HG02884 (cell line): Measurements from ENCODE around the gene NAPEPLD.
"Not testable (repeated sequence)": the region's sequence is repeated elsewhere in the genome, so short reads cannot be mapped to it uniquely, and the experiment has no call there.

ENCODE experiments used
- ATAC-seq: cut with Tn5 transposase; IDR thresholded peaks from one replicate; pipeline ENCODE4 v1.9.1; 2021; ENCODE audit warnings: mild to moderate bottlenecking, moderate library complexity; ENCODE audit not compliant: unreplicated experiment

The NAPEPLD gene

GRCh38 chr7:103073989-103074518 is 74.8 kb downstream of the NAPEPLD start:
- no peak for ATAC-seq

- no peak for ATAC-seq
Observed at GRCh38 chr7:103071000-103071399, 77.9 kb downstream of the NAPEPLD start.

GRCh38 chr7:103068414-103069403 is 80.2 kb downstream of the NAPEPLD start:
- ATAC-seq, result no peak

- no peak for ATAC-seq
Observed at GRCh38 chr7:103065667-103066066, 83.2 kb downstream of the NAPEPLD start.

GRCh38 chr7:103063895-103064294 is 85.0 kb downstream of the NAPEPLD start:
- no peak for ATAC-seq

GRCh38 chr7:103059471-103059870 is 89.4 kb downstream of the NAPEPLD start:
- ATAC-seq, result no peak

GRCh38 chr7:103058122-103058521 is 90.8 kb downstream of the NAPEPLD start:
- ATAC-seq, result no peak

GRCh38 chr7:103056006-103056405 is 92.9 kb downstream of the NAPEPLD start:
- ATAC-seq, result not testable (repeated sequence)

GRCh38 chr7:103051519-103051918 is 97.4 kb downstream of the NAPEPLD start:
- no peak for ATAC-seq
